Measurements from ENCODE around the gene SLC17A1.
A peak's percentile ranks its signal among the peaks of the same experiment; 100 is the strongest.

SLC17A1 gene

GRCh38 chr6:25830458-25830857, 1.4 kb downstream of the SLC17A1 start:
- DNase-seq = no peak

- DNase-seq = no peak
Observed at GRCh38 chr6:25829375-25829774, 2.5 kb downstream of the SLC17A1 start.

GRCh38 chr6:25821341-25821740, 10.5 kb downstream of the SLC17A1 start:
- no peak for DNase-seq

- no peak for DNase-seq
Observed at GRCh38 chr6:25816252-25816651, 15.6 kb downstream of the SLC17A1 start.

GRCh38 chr6:25815194-25815593, 16.7 kb downstream of the SLC17A1 start:
- DNase-seq = no peak

- no peak for DNase-seq
Observed at GRCh38 chr6:25804804-25805203, 27.0 kb downstream of the SLC17A1 start.

- no peak for DNase-seq
Observed at GRCh38 chr6:25801436-25801835, 30.4 kb downstream of the SLC17A1 start.

GRCh38 chr6:25794784-25795183, 37.1 kb downstream of the SLC17A1 start:
- no peak for DNase-seq

GRCh38 chr6:25793970-25794369, 37.9 kb downstream of the SLC17A1 start:
- no peak for DNase-seq

GRCh38 chr6:25792016-25792415, 39.8 kb downstream of the SLC17A1 start:
- no peak for DNase-seq

GRCh38 chr6:25789475-25789874, 42.4 kb downstream of the SLC17A1 start:
- no peak for DNase-seq

GRCh38 chr6:25788305-25788922, 43.4 kb downstream of the SLC17A1 start:
- DNase-seq = peak; percentile 16 to 69

GRCh38 chr6:25787428-25787827, 44.4 kb downstream of the SLC17A1 start:
- DNase-seq = no peak

GRCh38 chr6:25781134-25781533, 50.7 kb downstream of the SLC17A1 start:
- DNase-seq = no peak

- no peak for DNase-seq
Observed at GRCh38 chr6:25777856-25778649, 53.8 kb downstream of the SLC17A1 start.

GRCh38 chr6:25777031-25777430, 54.8 kb downstream of the SLC17A1 start:
- DNase-seq = no peak

GRCh38 chr6:25774120-25774715, 57.6 kb downstream of the SLC17A1 start:
- DNase-seq = no peak

- no peak for DNase-seq
Observed at GRCh38 chr6:25769983-25770382, 61.9 kb downstream of the SLC17A1 start.

- no peak for DNase-seq
Observed at GRCh38 chr6:25768566-25768965, 63.3 kb downstream of the SLC17A1 start.

- no peak for DNase-seq
Observed at GRCh38 chr6:25764611-25765010, 67.2 kb downstream of the SLC17A1 start.

- no peak for DNase-seq
Observed at GRCh38 chr6:25757936-25758642, 73.8 kb downstream of the SLC17A1 start.

GRCh38 chr6:25756382-25757363, 75.2 kb downstream of the SLC17A1 start:
- DNase-seq = no peak

All from inflammatory macrophage treated with lipopolysaccharide for 1 hour (primary cell).